AG09309 (cell line): ENCODE data around the gene HAUS6.

Experiments
- DNase-seq: peaks from one replicate; pipeline ENCODE4 v3.0.0-alpha.2; 2010; ENCODE audit warnings: low read depth
- H3K4me3 ChIP-seq: 2 replicates; pipeline ENCODE4 v1.5.1; 2011; ENCODE audit warnings: mild to moderate bottlenecking, low read depth, low read length, moderate library complexity; ENCODE audit not compliant: control insufficient read depth
- CTCF ChIP-seq: IDR thresholded peaks from 2 replicates; pipeline ENCODE4 v1.5.1; 2011; ENCODE audit warnings: mild to moderate bottlenecking, low read depth, low read length, inconsistent platforms; ENCODE audit not compliant: insufficient read depth, control insufficient read depth; ENCODE audit errors: missing control alignments

Gene HAUS6

GRCh38 chr9:19145881-19146280 is 43.2 kb upstream of the HAUS6 start:
- no peak for DNase-seq
- TF ChIP-seq CTCF: no peak
- no peak overlapping the region for H3K4me3 ChIP-seq

DNA sequence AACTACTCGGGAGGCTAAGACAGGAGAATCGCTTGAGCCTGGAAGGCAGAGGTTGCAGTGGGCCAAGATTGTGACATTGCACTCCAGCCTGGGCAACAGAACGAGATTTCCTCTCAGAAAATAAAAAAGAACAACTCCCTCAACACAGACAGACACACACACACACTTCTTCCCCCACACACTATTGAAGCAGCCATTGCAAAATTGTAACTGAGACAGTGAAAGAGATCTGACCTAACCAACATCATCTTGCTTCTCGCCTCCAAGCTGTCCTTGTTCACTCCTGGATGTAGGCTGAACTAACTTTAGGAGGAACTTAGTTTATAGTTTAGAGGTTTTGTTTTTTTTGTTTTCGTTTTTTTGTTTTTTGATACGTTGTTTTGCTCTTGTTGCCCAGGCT is 37.6 kb upstream of the HAUS6 start:
- H3K4me3 ChIP-seq: no peak overlapping the region
- no peak for TF ChIP-seq CTCF
- DNase-seq: no peak

DNA sequence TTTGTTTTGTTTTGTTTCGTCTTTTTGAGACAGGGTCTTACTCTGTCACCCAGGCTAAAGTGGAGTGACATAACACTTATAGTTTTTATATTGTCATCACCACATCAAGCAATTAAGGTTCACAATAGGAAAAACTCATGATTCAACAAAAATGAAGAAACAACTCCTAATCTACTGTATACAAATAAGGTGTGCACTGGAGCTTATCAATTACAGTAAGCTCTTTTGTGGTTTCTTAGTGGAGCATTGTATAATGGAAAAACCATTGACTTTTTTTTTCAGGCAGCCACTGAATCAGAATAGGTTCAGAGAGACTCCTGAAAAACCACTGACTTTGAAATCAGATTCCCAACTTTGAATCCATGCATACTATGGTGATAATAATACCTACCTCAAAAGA is 35.4 kb upstream of the HAUS6 start:
- no peak for TF ChIP-seq CTCF
- DNase-seq: no peak
- no peak overlapping the region for H3K4me3 ChIP-seq

GRCh38 chr9:19137282-19137681 is 34.6 kb upstream of the HAUS6 start:
- TF ChIP-seq CTCF: no peak
- DNase-seq: no peak
- H3K4me3 ChIP-seq: no peak overlapping the region

DNA sequence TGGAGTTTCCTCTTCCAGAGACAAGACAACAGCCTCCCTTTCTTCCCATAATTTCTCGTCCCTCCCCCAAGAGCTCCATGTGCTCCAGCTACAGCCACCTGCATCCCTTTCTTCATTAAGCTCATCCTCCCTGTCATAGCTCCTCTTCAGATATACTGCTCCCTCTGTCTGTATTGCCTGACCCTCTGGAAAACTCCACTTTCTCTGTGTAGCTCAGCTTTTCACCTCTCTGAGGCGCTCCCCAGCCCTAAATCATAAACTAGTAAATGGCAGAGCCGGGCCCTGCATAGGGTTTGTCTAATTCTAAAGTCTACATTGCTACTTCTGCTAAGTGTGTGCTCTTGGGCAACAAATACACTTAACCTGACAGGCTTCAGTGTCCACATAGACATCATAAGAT is 33.4 kb upstream of the HAUS6 start:
- no peak for TF ChIP-seq CTCF
- no peak for DNase-seq
- H3K4me3 ChIP-seq: no peak overlapping the region

- DNase-seq: no peak
- no peak overlapping the region for H3K4me3 ChIP-seq
- no peak for TF ChIP-seq CTCF
These were observed 31.0 kb upstream of the HAUS6 start for GRCh38 chr9:19133549-19134345.
